Measurements from ENCODE around the gene PTPRT.

DNA sequence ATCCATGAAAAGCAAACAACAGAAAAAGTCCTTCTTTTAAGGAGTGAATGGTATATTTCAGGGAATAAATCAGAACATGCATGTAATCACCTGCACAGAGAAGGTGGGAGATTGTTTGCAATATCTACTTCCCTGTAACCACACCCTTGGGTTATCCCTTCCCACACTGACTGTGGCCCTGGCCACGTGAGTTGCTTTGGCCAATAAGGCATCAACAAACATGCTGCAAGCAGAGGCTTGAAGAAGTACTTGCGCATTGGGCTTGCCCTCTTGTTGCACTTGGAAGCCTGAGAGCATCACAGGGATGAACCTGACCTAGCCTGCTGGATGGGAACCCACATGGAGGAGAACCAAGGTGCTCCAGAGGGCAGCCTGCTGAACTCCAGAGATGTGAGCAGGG, 208.5 kb downstream of the PTPRT start:
- TF ChIP-seq, protein P1, sequence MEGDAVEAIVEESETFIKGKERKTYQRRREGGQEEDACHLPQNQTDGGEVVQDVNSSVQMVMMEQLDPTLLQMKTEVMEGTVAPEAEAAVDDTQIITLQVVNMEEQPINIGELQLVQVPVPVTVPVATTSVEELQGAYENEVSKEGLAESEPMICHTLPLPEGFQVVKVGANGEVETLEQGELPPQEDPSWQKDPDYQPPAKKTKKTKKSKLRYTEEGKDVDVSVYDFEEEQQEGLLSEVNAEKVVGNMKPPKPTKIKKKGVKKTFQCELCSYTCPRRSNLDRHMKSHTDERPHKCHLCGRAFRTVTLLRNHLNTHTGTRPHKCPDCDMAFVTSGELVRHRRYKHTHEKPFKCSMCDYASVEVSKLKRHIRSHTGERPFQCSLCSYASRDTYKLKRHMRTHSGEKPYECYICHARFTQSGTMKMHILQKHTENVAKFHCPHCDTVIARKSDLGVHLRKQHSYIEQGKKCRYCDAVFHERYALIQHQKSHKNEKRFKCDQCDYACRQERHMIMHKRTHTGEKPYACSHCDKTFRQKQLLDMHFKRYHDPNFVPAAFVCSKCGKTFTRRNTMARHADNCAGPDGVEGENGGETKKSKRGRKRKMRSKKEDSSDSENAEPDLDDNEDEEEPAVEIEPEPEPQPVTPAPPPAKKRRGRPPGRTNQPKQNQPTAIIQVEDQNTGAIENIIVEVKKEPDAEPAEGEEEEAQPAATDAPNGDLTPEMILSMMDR (conservative IDR thresholded peaks at IDR 0.05; ENCODE audit: low read depth, low read length), result no peak
- TF ChIP-seq EZH2 (IDR thresholded peaks at IDR 0.05; ENCODE audit: borderline replicate concordance, low read depth, low read length, poor library complexity, severe bottlenecking), result no peak
